ENCODE data around the gene DCAF8L2.

Gene DCAF8L2

GRCh38 chrX:27751976-27752375 lies 161.8 kb downstream of the DCAF8L2 start:
- DNase-seq (ENCODE audit: insufficient read length, low spot score), result no peak
- no peak for FAIRE-seq
- no peak for TF ChIP-seq CTCF (IDR thresholded peaks at IDR 0.05; ENCODE audit: insufficient read depth, missing control alignments)

GRCh38 chrX:27765718-27766117 lies 175.6 kb downstream of the DCAF8L2 start:
- no peak for TF ChIP-seq CTCF (IDR thresholded peaks at IDR 0.05; ENCODE audit: insufficient read depth, missing control alignments)
- FAIRE-seq, result no peak
- no peak for DNase-seq (ENCODE audit: insufficient read length, low spot score)

- DNase-seq (ENCODE audit: insufficient read length, low spot score) (no peak), FAIRE-seq (no peak)
- TF ChIP-seq CTCF (IDR thresholded peaks at IDR 0.05; ENCODE audit: insufficient read depth, missing control alignments), result no peak
These were observed 177.2 kb downstream of the DCAF8L2 start for GRCh38 chrX:27767387-27767786.

GRCh38 chrX:27775984-27776383 lies 185.8 kb downstream of the DCAF8L2 start:
- no peak for FAIRE-seq
- no peak for TF ChIP-seq CTCF (IDR thresholded peaks at IDR 0.05; ENCODE audit: insufficient read depth, missing control alignments)
- DNase-seq (ENCODE audit: insufficient read length, low spot score), result no peak

GRCh38 chrX:27796640-27797257 lies 206.6 kb downstream of the DCAF8L2 start:
- DNase-seq (ENCODE audit: insufficient read length, low spot score) (no peak), FAIRE-seq (no peak)
- no peak for TF ChIP-seq CTCF (IDR thresholded peaks at IDR 0.05; ENCODE audit: insufficient read depth, missing control alignments)

- no peak for TF ChIP-seq CTCF (IDR thresholded peaks at IDR 0.05; ENCODE audit: insufficient read depth, missing control alignments)
- DNase-seq (ENCODE audit: insufficient read length, low spot score) (no peak), FAIRE-seq (peak; percentile 25)
These were observed 207.4 kb downstream of the DCAF8L2 start for GRCh38 chrX:27797575-27797974.
